Heart left ventricle (tissue), 16 donors: ENCODE results near the gene PARVG. TPM values are rescaled to one million over a fixed set of nuclear protein-coding genes. Genes with fewer than 3 reads are reported as not detected.

Experiments used
- ATAC-seq, 4 donors: fragments of 200-7000 bp; cut with Tn5 transposase; one replicate each; pipeline ENCODE4 v1.9.1; 2020 to 2022; ENCODE audit warnings: moderate library complexity in 4 of 4, mild to moderate bottlenecking in 3 of 4, moderate number of reproducible peaks in 1 of 4
- DNase-seq, 5 donors: peaks; one replicate each; pipeline ENCODE4 v3.0.0-alpha.2; 2020
- H3K27ac ChIP-seq, 12 donors: fragments of 200-600 bp; sonication (generic) in 4 of 12; one replicate each; pipeline versions ENCODE4 v1.5.0 to v1.8.0; 2016 to 2022; ENCODE audit warnings: mild to moderate bottlenecking in 2 of 12
- H3K27me3 ChIP-seq, 9 donors: fragments of 200-600 bp; sonication (generic) in 2 of 9; one replicate each; pipeline versions ENCODE4 v1.5.1 to v1.8.0; 2016 to 2022; ENCODE audit warnings: mild to moderate bottlenecking in 3 of 9
- H3K36me3 ChIP-seq, 9 donors: fragments of 200-600 bp; sonication (generic) in 2 of 9; one replicate each; pipeline versions ENCODE4 v1.5.0 to v1.8.0; 2018 to 2022; ENCODE audit warnings: mild to moderate bottlenecking in 2 of 9
- H3K4me1 ChIP-seq, 12 donors: fragments of 200-600 bp; sonication (generic) in 4 of 12; one replicate each; pipeline versions ENCODE4 v1.5.0 to v1.8.0; 2016 to 2022; ENCODE audit warnings: mild to moderate bottlenecking in 3 of 12
- H3K4me3 ChIP-seq, 12 donors: fragments of 200-600 bp; sonication (generic) in 4 of 12; one replicate each; pipeline versions ENCODE4 v1.5.0 to v1.8.0; 2017 to 2022; ENCODE audit warnings: mild to moderate bottlenecking in 9 of 12, moderate library complexity in 4 of 12
- H3K9me3 ChIP-seq, 12 donors: fragments of 200-600 bp; sonication (generic) in 4 of 12; one replicate each; pipeline versions ENCODE4 v1.5.0 to v1.8.0; 2016 to 2022; ENCODE audit warnings: mild to moderate bottlenecking in 1 of 12
- CTCF ChIP-seq, 12 donors: fragments of 200-600 bp; sonication (generic) in 4 of 12; IDR thresholded peaks; one replicate each; pipeline versions ENCODE4 v1.5.0 to v1.8.0; 2018 to 2022; ENCODE audit warnings: antibody characterized with exemption in 12 of 12, mild to moderate bottlenecking in 5 of 12
- POLR2A ChIP-seq, 2 donors: fragments of 450-650 bp; IDR thresholded peaks; one replicate each; pipeline ENCODE4 v1.6.1; 2017; ENCODE audit warnings: antibody characterized with exemption in 2 of 2, mild to moderate bottlenecking in 2 of 2, moderate library complexity in 2 of 2
- WGBS, 4 donors: extraction: QIAGEN DNeasy Blood & Tissue Kit in 2 of 4; methylation state at CpG; one replicate each; pipeline versions ENCODE4 v1.1.5 to v1.1.7; 2013 to 2018; 5-methylcytosine and 5-hydroxymethylcytosine counted together
- intact Hi-C, 10 donors: fragments of 100-400 bp; cut with DNase I; formaldehyde crosslinking; loops; one replicate each; pipeline versions ENCODE4 v1.11.1 to v1.14.2; 2022
- polyA plus RNA-seq, 2 donors: library from polyadenylated mRNA; stranded (reverse); fragments of 200-250 nt; gene quantifications; one replicate each; pipeline ENCODE4 v1.2.3, GENCODE V29; 2013
- total RNA-seq, 9 donors: library from RNA; depleted of rRNA in 2 of 9; stranded (reverse); fragments of >200 nt in 2 of 9; fragmentation: NEBNext Ultra II Directional in 3 of 9; extraction: Animal tissue kit (Norgen Biotek cat#: 25700) in 3 of 9; gene quantifications; one replicate each; pipeline versions ENCODE4 v1.1.0 to v1.2.4, GENCODE V29; 2016 to 2023
- donor health status: ischemic (EF 13 %, LVEDD 7.1; RV severe dilation, severe dysfunction).
- donor health status: healthy with polysubstance abuse.
- donor health status: DM: no; HTN: yes; CAD: no.
- donor health status: DM: no; HTN: no; CAD: no.
- donor health status: ischemic (EF 25% LVEDD 6.9; RV normal size, moderate dysfunction).
- donor health status: ischemic (EF 25% LVEDD 5.7; RV mildly dilated, moderate dysfunction).
- donor health status: healthy.
- donor health status: DM: yes; HTN: yes; CAD: no.
- donor health status: ischemic (EF 35%, LVEDD 5.7; RV mildly dilated, moderate dysfunction).
- donor health status: nonischemic (EF 11% LVEDD 7.7; RV severe dilation, severe dysfunction).
- donor health status: DM: yes; HTN: yes; CAD: no.
- donor health status: PGD.
- donor health status: ischemic (EF 29% LVEDD 5.4; RV normal size, mild dysfunction).
- donor health status: nonischemic (EF 23%, LVEDD 6.1; RV moderate dilation, normal function).

The PARVG gene
- total and polyA plus RNA-seq, 11 donors: 1.1 to 34.8 (median 2.2) TPM

GRCh38 chr22:44181912-44182587, 1.3 kb downstream of the PARVG start:
- H3K36me3 ChIP-seq: peaks cover 0 to 22% (median 0%) of the 10 kb centered on the region in 9 donors
- 60 to 71% (median 68%) methylated on average over 8 to 17 of the region's 17 CpGs for WGBS, 4 donors
- H3K9me3 ChIP-seq: no peaks in the 10 kb centered on the region
- H3K27ac ChIP-seq: peak overlapping the region in 6 of 12 donors; percentile 29 to 93 (median 54)
- ATAC-seq (peak in 3 of 4 donors; percentile 9 to 24 (median 15)), DNase-seq (no peak)
- H3K4me1 ChIP-seq: peaks cover 0 to 19% (median 0%) of the 10 kb centered on the region in 12 donors
- intact Hi-C loops: no loop called here
- TF ChIP-seq POLR2A (IDR thresholded peaks at IDR 0.05) (no peak), CTCF (IDR thresholded peaks at IDR 0.05) (no peak)
- H3K27me3 ChIP-seq: peaks cover 0 to 34% (median 12%) of the 10 kb centered on the region in 9 donors
- H3K4me3 ChIP-seq: peak overlapping the region in 11 of 12 donors; percentile 5 to 68 (median 31)

GRCh38 chr22:44182588-44183286, 2.0 kb downstream of the PARVG start:
- ATAC-seq (peak; percentile 51 to 85 (median 74)), DNase-seq (peak; percentile 60 to 83 (median 71))
- intact Hi-C loops: no loop called here
- H3K9me3 ChIP-seq: no peaks in the 10 kb centered on the region
- peak overlapping the region in 6 of 12 donors; percentile 29 to 93 (median 54) for H3K27ac ChIP-seq
- H3K27me3 ChIP-seq: peaks cover 0 to 34% (median 12%) of the 10 kb centered on the region in 9 donors
- 64 to 72% (median 71%) methylated on average over 14 to 17 of the region's 17 CpGs for WGBS, 4 donors
- H3K4me1 ChIP-seq: peaks cover 0 to 19% (median 0%) of the 10 kb centered on the region in 12 donors
- H3K4me3 ChIP-seq: peak overlapping the region in 7 of 12 donors; percentile 30 to 68 (median 41)
- peaks cover 0 to 22% (median 0%) of the 10 kb centered on the region in 9 donors for H3K36me3 ChIP-seq
- no peak for TF ChIP-seq CTCF (IDR thresholded peaks at IDR 0.05)

- no peak for DNase-seq
Observed at GRCh38 chr22:44183287-44183588, 2.5 kb downstream of the PARVG start.

More at GRCh38 chr22:44183287-44183588, 2.5 kb downstream of the PARVG start:
- Histone ChIP-seq H3K27me3 (peaks cover 0 to 34% (median 12%) of the 10 kb centered on the region in 9 donors), H3K36me3 (peaks cover 0 to 22% (median 0%) of the 10 kb centered on the region in 9 donors), H3K9me3 (no peaks in the 10 kb centered on the region), H3K27ac (peak overlapping the region in 1 of 12 donors; percentile 93), H3K4me1 (peaks cover 0 to 19% (median 0%) of the 10 kb centered on the region in 12 donors), H3K4me3 (peak overlapping the region in 1 of 12 donors; percentile 68)
- 74 to 78% (median 76%) methylated on average over 5 to 8 of the region's 8 CpGs for WGBS, 4 donors
- intact Hi-C loops: no loop called here
- TF ChIP-seq CTCF (IDR thresholded peaks at IDR 0.05): no peak
- no peak for TF ChIP-seq POLR2A (IDR thresholded peaks at IDR 0.05)
- no peak for ATAC-seq
